ENCODE data around the gene ACVR1. TPM values are rescaled to one million over a fixed set of nuclear protein-coding genes. Genes with fewer than 3 reads are reported as not detected.
A peak's percentile ranks its signal among the peaks of the same experiment; 100 is the strongest.

ACVR1 gene
- total RNA-seq, 1 donor from 2014 or later: 24.3 TPM

DNA sequence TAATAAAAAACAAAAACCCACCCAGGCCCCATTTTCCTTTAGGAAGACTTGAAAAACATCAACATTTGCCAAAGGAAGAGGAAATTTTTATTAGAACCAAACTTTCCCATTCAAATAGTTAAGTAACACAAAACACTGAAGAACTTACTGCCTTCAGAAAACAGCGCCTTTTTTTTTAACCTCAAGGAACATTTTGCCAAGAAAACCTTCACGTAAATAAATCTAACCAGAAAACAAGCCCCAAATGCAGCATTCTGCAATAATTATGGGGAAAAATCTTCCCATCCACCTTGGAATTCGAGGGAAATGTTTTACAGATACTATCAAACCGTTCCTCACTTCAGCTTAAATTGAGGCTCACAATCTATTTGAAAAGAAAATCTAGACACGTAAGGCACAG lies 56.4 kb downstream of the ACVR1 start:
- Mint-ChIP-seq H3K4me1 (ENCODE audit: low read depth) (no peaks in the 10 kb centered on the region), H3K4me3 (ENCODE audit: low read depth) (no peak overlapping the region), H3K27ac (no peak overlapping the region), H3K27me3 (no peaks in the 10 kb centered on the region), H3K36me3 (ENCODE audit: insufficient read depth) (peaks cover 20% of the 10 kb centered on the region), H3K9me3 (ENCODE audit: low read depth) (no peaks in the 10 kb centered on the region)
- DNase-seq (ENCODE audit: low spot score, unreplicated experiment): no peak
- TF ChIP-seq CTCF (IDR thresholded peaks at IDR 0.05; ENCODE audit: unreplicated experiment): no peak

- no peak for DNase-seq (ENCODE audit: low spot score, unreplicated experiment)
- H3K27ac Mint-ChIP-seq: peak overlapping the region; percentile 69
- H3K4me3 Mint-ChIP-seq (ENCODE audit: low read depth): no peak overlapping the region
- peaks cover 20% of the 10 kb centered on the region for H3K36me3 Mint-ChIP-seq (ENCODE audit: insufficient read depth)
- no peak for TF ChIP-seq CTCF (IDR thresholded peaks at IDR 0.05; ENCODE audit: unreplicated experiment)
- no peaks in the 10 kb centered on the region for H3K4me1 Mint-ChIP-seq (ENCODE audit: low read depth)
- no peaks in the 10 kb centered on the region for H3K27me3 Mint-ChIP-seq
- H3K9me3 Mint-ChIP-seq (ENCODE audit: low read depth): no peaks in the 10 kb centered on the region
Measured at GRCh38 chr2:157818227-157818626, 57.9 kb downstream of the ACVR1 start.

DNA sequence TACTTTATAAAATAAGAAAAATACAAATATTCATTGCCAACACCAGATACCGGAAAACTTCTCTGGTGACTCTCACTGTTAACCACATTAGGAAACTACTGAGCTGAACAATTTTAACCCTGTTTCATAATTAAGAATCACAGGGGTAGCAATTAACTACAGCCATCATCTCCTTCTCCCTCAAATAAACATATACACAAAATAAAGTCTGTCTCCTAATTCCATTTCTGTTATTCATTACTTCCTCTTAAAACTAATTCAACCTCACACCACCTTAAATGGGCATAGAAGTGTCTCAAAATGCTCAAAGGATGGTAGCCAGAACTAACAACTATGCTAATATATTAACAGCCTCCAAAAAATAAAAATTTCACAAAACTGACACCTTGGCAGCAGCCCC lies 60.7 kb downstream of the ACVR1 start:
- TF ChIP-seq CTCF (IDR thresholded peaks at IDR 0.05; ENCODE audit: unreplicated experiment): no peak
- H3K4me3 Mint-ChIP-seq (ENCODE audit: low read depth): no peak overlapping the region
- peaks cover 23% of the 10 kb centered on the region for H3K36me3 Mint-ChIP-seq (ENCODE audit: insufficient read depth)
- H3K27me3 Mint-ChIP-seq: no peaks in the 10 kb centered on the region
- no peak overlapping the region for H3K27ac Mint-ChIP-seq
- H3K9me3 Mint-ChIP-seq (ENCODE audit: low read depth): no peaks in the 10 kb centered on the region
- no peaks in the 10 kb centered on the region for H3K4me1 Mint-ChIP-seq (ENCODE audit: low read depth)
- no peak for DNase-seq (ENCODE audit: low spot score, unreplicated experiment)

- H3K36me3 Mint-ChIP-seq (ENCODE audit: insufficient read depth): peaks cover 19% of the 10 kb centered on the region
- H3K4me3 Mint-ChIP-seq (ENCODE audit: low read depth): no peak overlapping the region
- H3K4me1 Mint-ChIP-seq (ENCODE audit: low read depth): peaks cover 1% of the 10 kb centered on the region
- H3K27ac Mint-ChIP-seq: no peak overlapping the region
- no peak for TF ChIP-seq CTCF (IDR thresholded peaks at IDR 0.05; ENCODE audit: unreplicated experiment)
- no peak for DNase-seq (ENCODE audit: low spot score, unreplicated experiment)
- no peaks in the 10 kb centered on the region for H3K9me3 Mint-ChIP-seq (ENCODE audit: low read depth)
- no peaks in the 10 kb centered on the region for H3K27me3 Mint-ChIP-seq
Measured at GRCh38 chr2:157813467-157813866, 62.7 kb downstream of the ACVR1 start.

DNA sequence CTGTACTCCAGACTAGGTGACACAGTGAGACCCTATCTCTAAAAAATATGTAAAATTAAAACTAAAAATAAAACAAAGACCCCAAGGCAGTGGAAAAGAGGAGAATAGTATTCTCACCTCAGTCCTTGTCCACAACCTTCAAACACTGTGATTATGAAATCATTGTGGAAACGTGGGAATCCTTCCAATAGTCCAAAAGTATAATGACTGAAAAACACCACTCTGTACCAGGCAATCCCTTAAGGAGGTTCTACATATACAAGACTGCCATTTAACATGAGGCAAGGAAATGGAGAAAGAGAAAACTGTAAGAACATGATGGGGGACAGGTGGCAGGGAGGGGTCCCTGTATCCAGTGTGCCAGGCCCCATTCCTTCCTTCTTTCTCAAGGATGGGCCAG lies 66.1 kb downstream of the ACVR1 start:
- Mint-ChIP-seq H3K27me3 (no peaks in the 10 kb centered on the region), H3K9me3 (ENCODE audit: low read depth) (no peaks in the 10 kb centered on the region), H3K4me1 (ENCODE audit: low read depth) (peaks cover 7% of the 10 kb centered on the region), H3K27ac (no peak overlapping the region), H3K36me3 (ENCODE audit: insufficient read depth) (peaks cover 6% of the 10 kb centered on the region), H3K4me3 (ENCODE audit: low read depth) (no peak overlapping the region)
- DNase-seq (ENCODE audit: low spot score, unreplicated experiment): no peak
- no peak for TF ChIP-seq CTCF (IDR thresholded peaks at IDR 0.05; ENCODE audit: unreplicated experiment)

Data from progenitor cell of endocrine pancreas (in vitro differentiated cells).